ENCODE results near the gene FUZ. TPM values are rescaled to one million over a fixed set of nuclear protein-coding genes. Genes with fewer than 3 reads are reported as not detected.

The FUZ gene
- total and polyA plus RNA-seq, 2 donors (not counting 1 experiment from before 2014, with no cell fraction given), result 8.4 to 34.3 TPM

DNA sequence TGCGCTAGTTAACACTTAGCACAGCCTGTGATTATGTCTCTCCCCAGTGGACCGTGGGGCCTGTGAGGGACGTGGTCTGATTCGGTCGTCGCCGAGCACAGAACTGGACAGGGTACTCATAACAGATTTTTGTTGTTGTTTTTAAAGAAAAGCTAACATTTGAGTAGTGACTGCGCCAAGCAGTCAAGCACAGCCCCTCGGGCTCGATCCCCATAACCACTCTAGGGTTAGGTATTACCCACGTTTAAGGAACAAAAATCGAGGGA lies 37.1 kb upstream of the FUZ start:
- H4K20me1 ChIP-seq (ENCODE audit: control insufficient read depth, extremely low read depth, insufficient read depth, low read length), result peaks cover 2% of the 10 kb centered on the region
- H3K4me2 ChIP-seq (ENCODE audit: extremely low read depth, insufficient read depth, low read length), result peak overlapping the region; percentile 71
- H3K4me1 ChIP-seq (ENCODE audit: control insufficient read depth, extremely low read depth, insufficient read depth, low read length), result peaks cover 10% of the 10 kb centered on the region
- H2AFZ ChIP-seq (ENCODE audit: low read length), result no peak overlapping the region
- H3K27me3 ChIP-seq (ENCODE audit: control insufficient read depth, insufficient read depth, low read length), result no peaks in the 10 kb centered on the region
- H3K9me3 ChIP-seq (ENCODE audit: control insufficient read depth, insufficient read depth, low read depth, low read length), result no peaks in the 10 kb centered on the region
- peak overlapping the region; percentile 95 for H3K27ac ChIP-seq (ENCODE audit: insufficient read depth, low read length)
- peak overlapping the region; percentile 94 for H3K9ac ChIP-seq (ENCODE audit: insufficient read depth, low read length)
- peaks cover 25% of the 10 kb centered on the region for H3K79me2 ChIP-seq (ENCODE audit: control insufficient read depth, insufficient read depth, low read length)
- H3K4me3 ChIP-seq (replicated peaks in 1 of 4; ENCODE audit: control extremely low read depth in 1 of 4, insufficient read depth in 1 of 4, low read depth in 3 of 4, low read length in 4 of 4), result peak overlapping the region; percentile 64 to 94 (median 74)
- peaks cover 4% of the 10 kb centered on the region for H3K36me3 ChIP-seq (ENCODE audit: control insufficient read depth, insufficient read depth, low read length)
- no peak for DNase-seq (ENCODE audit: low read depth in 2 of 2)
- TF ChIP-seq EZH2 (IDR thresholded peaks at IDR 0.05; ENCODE audit: low read length, missing control alignments), result no peak
- TF ChIP-seq, protein P1, sequence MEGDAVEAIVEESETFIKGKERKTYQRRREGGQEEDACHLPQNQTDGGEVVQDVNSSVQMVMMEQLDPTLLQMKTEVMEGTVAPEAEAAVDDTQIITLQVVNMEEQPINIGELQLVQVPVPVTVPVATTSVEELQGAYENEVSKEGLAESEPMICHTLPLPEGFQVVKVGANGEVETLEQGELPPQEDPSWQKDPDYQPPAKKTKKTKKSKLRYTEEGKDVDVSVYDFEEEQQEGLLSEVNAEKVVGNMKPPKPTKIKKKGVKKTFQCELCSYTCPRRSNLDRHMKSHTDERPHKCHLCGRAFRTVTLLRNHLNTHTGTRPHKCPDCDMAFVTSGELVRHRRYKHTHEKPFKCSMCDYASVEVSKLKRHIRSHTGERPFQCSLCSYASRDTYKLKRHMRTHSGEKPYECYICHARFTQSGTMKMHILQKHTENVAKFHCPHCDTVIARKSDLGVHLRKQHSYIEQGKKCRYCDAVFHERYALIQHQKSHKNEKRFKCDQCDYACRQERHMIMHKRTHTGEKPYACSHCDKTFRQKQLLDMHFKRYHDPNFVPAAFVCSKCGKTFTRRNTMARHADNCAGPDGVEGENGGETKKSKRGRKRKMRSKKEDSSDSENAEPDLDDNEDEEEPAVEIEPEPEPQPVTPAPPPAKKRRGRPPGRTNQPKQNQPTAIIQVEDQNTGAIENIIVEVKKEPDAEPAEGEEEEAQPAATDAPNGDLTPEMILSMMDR (conservative IDR thresholded peaks at IDR 0.05 in 1 of 2, IDR thresholded peaks at IDR 0.05 in 1 of 2; ENCODE audit: low read depth in 1 of 2, low read length in 2 of 2), result no peak

- Histone ChIP-seq H3K4me1 (ENCODE audit: control insufficient read depth, extremely low read depth, insufficient read depth, low read length) (peaks cover 10% of the 10 kb centered on the region), H4K20me1 (ENCODE audit: control insufficient read depth, extremely low read depth, insufficient read depth, low read length) (peaks cover 2% of the 10 kb centered on the region), H2AFZ (ENCODE audit: low read length) (no peak overlapping the region), H3K4me3 (replicated peaks in 1 of 4; ENCODE audit: control extremely low read depth in 1 of 4, insufficient read depth in 1 of 4, low read depth in 3 of 4, low read length in 4 of 4) (peak overlapping the region in 3 of 4 experiments; percentile 64 to 94 (median 84)), H3K4me2 (ENCODE audit: extremely low read depth, insufficient read depth, low read length) (peak overlapping the region; percentile 71), H3K27me3 (ENCODE audit: control insufficient read depth, insufficient read depth, low read length) (no peaks in the 10 kb centered on the region), H3K79me2 (ENCODE audit: control insufficient read depth, insufficient read depth, low read length) (peaks cover 23% of the 10 kb centered on the region), H3K27ac (ENCODE audit: insufficient read depth, low read length) (peak overlapping the region; percentile 95), H3K36me3 (ENCODE audit: control insufficient read depth, insufficient read depth, low read length) (peaks cover 1% of the 10 kb centered on the region), H3K9ac (ENCODE audit: insufficient read depth, low read length) (no peak overlapping the region), H3K9me3 (ENCODE audit: control insufficient read depth, insufficient read depth, low read depth, low read length) (no peaks in the 10 kb centered on the region)
- no peak for TF ChIP-seq EZH2 (IDR thresholded peaks at IDR 0.05; ENCODE audit: low read length, missing control alignments)
- TF ChIP-seq, protein P1 (conservative IDR thresholded peaks at IDR 0.05 in 1 of 2, IDR thresholded peaks at IDR 0.05 in 1 of 2; ENCODE audit: low read depth in 1 of 2, low read length in 2 of 2), result no peak
- no peak for DNase-seq (ENCODE audit: low read depth in 2 of 2)
Observed at GRCh38 chr19:49849433-49850220, 36.5 kb upstream of the FUZ start.

GRCh38 chr19:49848938-49849337 lies 35.8 kb upstream of the FUZ start:
- peaks cover 17% of the 10 kb centered on the region for H3K79me2 ChIP-seq (ENCODE audit: control insufficient read depth, insufficient read depth, low read length)

More at GRCh38 chr19:49848938-49849337, 35.8 kb upstream of the FUZ start:
- TF ChIP-seq EZH2 (IDR thresholded peaks at IDR 0.05; ENCODE audit: low read length, missing control alignments), result no peak
- TF ChIP-seq, protein P1 (conservative IDR thresholded peaks at IDR 0.05 in 1 of 2, IDR thresholded peaks at IDR 0.05 in 1 of 2; ENCODE audit: low read depth in 1 of 2, low read length in 2 of 2), result no peak
- Histone ChIP-seq H3K4me2 (ENCODE audit: extremely low read depth, insufficient read depth, low read length) (no peak overlapping the region), H4K20me1 (ENCODE audit: control insufficient read depth, extremely low read depth, insufficient read depth, low read length) (peaks cover 2% of the 10 kb centered on the region), H3K9me3 (ENCODE audit: control insufficient read depth, insufficient read depth, low read depth, low read length) (no peaks in the 10 kb centered on the region), H3K4me3 (replicated peaks in 1 of 4; ENCODE audit: control extremely low read depth in 1 of 4, insufficient read depth in 1 of 4, low read depth in 3 of 4, low read length in 4 of 4) (no peak overlapping the region), H3K27ac (ENCODE audit: insufficient read depth, low read length) (no peak overlapping the region), H3K27me3 (ENCODE audit: control insufficient read depth, insufficient read depth, low read length) (no peaks in the 10 kb centered on the region), H3K9ac (ENCODE audit: insufficient read depth, low read length) (no peak overlapping the region), H2AFZ (ENCODE audit: low read length) (no peak overlapping the region), H3K4me1 (ENCODE audit: control insufficient read depth, extremely low read depth, insufficient read depth, low read length) (peaks cover 10% of the 10 kb centered on the region), H3K36me3 (ENCODE audit: control insufficient read depth, insufficient read depth, low read length) (no peaks in the 10 kb centered on the region)
- DNase-seq (ENCODE audit: low read depth in 2 of 2), result no peak
